HepG2 (cell line): Measurements from ENCODE around the gene SFTPA2. TPM values are rescaled to one million over a fixed set of nuclear protein-coding genes. Genes with fewer than 3 reads are reported as not detected.

Experiments
- ATAC-seq: fragments of 200-7000 bp; cut with Tn5 transposase; 3 replicates; pipeline ENCODE4 v1.9.1; 2020; ENCODE audit warnings: mild to moderate bottlenecking, moderate library complexity
- BruUV-seq: library from RNA; stranded (reverse); fragments of 400-500 nt; replicated peaks from 2 replicates; lab custom pipeline; 2021; lab: Mats Ljungman, UMichigan
- CTCF ChIA-PET: fragments of 300-600 bp; formaldehyde crosslinking; extraction: SDS; loops from one replicate; lab custom pipeline; 2021; ENCODE audit warnings: low total read pairs, inconsistent platforms, low intra/inter-chr PET ratio; lab: Yijun Ruan, JAX
- POLR2A ChIA-PET: fragments of 350-600 bp; sonication (Branson Sonifier 250); formaldehyde crosslinking; loops from one replicate; lab custom pipeline; 2020; ENCODE audit warnings: antibody characterized with exemption, inconsistent platforms; lab: Yijun Ruan, JAX
- DNase-seq: peaks from one replicate; pipeline ENCODE4 v3.0.0-alpha.2; 2015; ENCODE audit warnings: low spot score
- FAIRE-seq: peaks from 3 replicates; lab custom pipeline; 2011; peaks lifted over from hg19 to GRCh38; lab: Jason Lieb, UNC
- H2AFZ ChIP-seq: one replicate; pipeline ENCODE4 v1.6.1; 2011; ENCODE audit warnings: low read length, inconsistent platforms
- H3K27ac ChIP-seq: fragments of 300-600 bp; 3 replicates; pipeline ENCODE4 v1.8.0; 2011; ENCODE audit warnings: mixed run types, mild to moderate bottlenecking, mixed read lengths, low read length, inconsistent platforms; ENCODE audit not compliant: insufficient read depth; ENCODE audit errors: extremely low read length
- H3K27me3 ChIP-seq, 2 experiments: fragments of 200-600 bp in 1 of 2; 2 replicates in 1 of 2; 3 replicates in 1 of 2; pipeline versions ENCODE4 v1.6.0 to v1.8.0; 2011; ENCODE audit warnings: low read length in 2 of 2, mild to moderate bottlenecking in 2 of 2, moderate library complexity in 2 of 2, inconsistent platforms in 1 of 2; ENCODE audit not compliant: insufficient read depth in 2 of 2, control insufficient read depth in 1 of 2
- H3K36me3 ChIP-seq, 2 experiments: fragments of 200-600 bp in 1 of 2; replicated peaks in 1 of 2; 2 replicates in 1 of 2; 3 replicates in 1 of 2; pipeline versions ENCODE4 v1.5.1 to v1.8.0; 2011; ENCODE audit warnings: low read length in 2 of 2, inconsistent platforms in 1 of 2; ENCODE audit not compliant: insufficient read depth in 2 of 2, control insufficient read depth in 1 of 2
- H3K4me1 ChIP-seq: 2 replicates; pipeline ENCODE4 v1.5.1; 2012; ENCODE audit warnings: low read length, inconsistent platforms; ENCODE audit not compliant: insufficient read depth
- H3K4me2 ChIP-seq: 2 replicates; pipeline ENCODE4 v1.6.0; 2011; ENCODE audit warnings: low read depth, low read length, inconsistent platforms
- H3K4me3 ChIP-seq, 3 experiments: fragments of 200-600 bp in 1 of 3; sonication (generic), shearing (Covaris generic) in 1 of 3; replicated peaks in 1 of 3; 2 replicates each; pipeline ENCODE4 v1.5.1; 2011 to 2016; ENCODE audit warnings: low read length in 3 of 3, inconsistent platforms in 2 of 3, low read depth in 2 of 3, mild to moderate bottlenecking in 2 of 3, control low read depth in 1 of 3, mixed read lengths in 1 of 3; ENCODE audit not compliant: insufficient read depth in 1 of 3
- H3K79me2 ChIP-seq: one replicate; pipeline ENCODE4 v1.6.1; 2011; ENCODE audit warnings: low read length, inconsistent platforms; ENCODE audit not compliant: insufficient read depth
- H3K9ac ChIP-seq: 2 replicates; pipeline ENCODE4 v1.6.0; 2011; ENCODE audit warnings: mild to moderate bottlenecking, low read depth, low read length, inconsistent platforms; ENCODE audit not compliant: insufficient read depth
- H3K9me3 ChIP-seq: 2 replicates; pipeline ENCODE4 v1.5.1; 2012; ENCODE audit warnings: mild to moderate bottlenecking, low read length
- H4K20me1 ChIP-seq: 2 replicates; pipeline ENCODE4 v1.6.0; 2011; ENCODE audit warnings: inconsistent platforms, mild to moderate bottlenecking, low read length, moderate library complexity; ENCODE audit not compliant: insufficient read depth
- DR1 ChIP-seq: sonication (generic); formaldehyde crosslinking; IDR thresholded peaks from 2 replicates; pipeline ENCODE4 v1.8.0; 2021; ENCODE audit warnings: mild to moderate bottlenecking, missing genetic modification reagents, inconsistent platforms
- KDM2A ChIP-seq: sonication (generic); formaldehyde crosslinking; IDR thresholded peaks from 2 replicates; pipeline ENCODE4 v1.4.0; 2020; ENCODE audit warnings: low read depth, missing genetic modification reagents, borderline replicate concordance
- NCOA2 ChIP-seq: sonication (generic); formaldehyde crosslinking; IDR thresholded peaks from 2 replicates; pipeline ENCODE4 v1.8.0; 2022; ENCODE audit warnings: inconsistent platforms
- PRMT3 ChIP-seq: sonication (generic); formaldehyde crosslinking; IDR thresholded peaks from 2 replicates; pipeline ENCODE4 v1.8.1; 2022; ENCODE audit warnings: low read depth, mild to moderate bottlenecking, moderate library complexity, missing genetic modification reagents, borderline replicate concordance
- SIN3A ChIP-seq: IDR thresholded peaks from 2 replicates; pipeline ENCODE4 v1.6.1; 2011; ENCODE audit warnings: low read depth, mild to moderate bottlenecking, control low read depth, low read length, borderline replicate concordance
- ZBTB10 ChIP-seq: sonication (generic); formaldehyde crosslinking; IDR thresholded peaks from 2 replicates; pipeline ENCODE4 v1.4.0; 2020; ENCODE audit warnings: missing genetic modification reagents, borderline replicate concordance
- ZNF280D ChIP-seq: sonication (generic); formaldehyde crosslinking; IDR thresholded peaks from 2 replicates; pipeline ENCODE4 v1.5.1; 2020; ENCODE audit warnings: mild to moderate bottlenecking, missing genetic modification reagents
- ZNF550 ChIP-seq: sonication (generic); formaldehyde crosslinking; IDR thresholded peaks from 2 replicates; pipeline ENCODE4 v1.4.0; 2020; ENCODE audit warnings: mild to moderate bottlenecking, missing genetic modification reagents, borderline replicate concordance
- WGBS: methylation state at CpG from one replicate; pipeline ENCODE4 v1.1.6; 2017; ENCODE audit warnings: low lambda C conversion rate; 5-methylcytosine and 5-hydroxymethylcytosine counted together
- in situ Hi-C: cut with HindIII; loops from 2 replicates; pipeline ENCODE4 v1.10.0; 2017; ENCODE audit warnings: low pct_unique_long_range_greater_than_20kb; ENCODE audit not compliant: extremely low pct_ligation_motif_present
- intact Hi-C: fragments of 100-400 bp; cut with micrococcal nuclease; formaldehyde crosslinking; loops from one replicate; pipeline ENCODE4 v1.10.0; 2022; ENCODE audit not compliant: unreplicated experiment
- polyA plus RNA-seq, 8 experiments: library from polyadenylated mRNA; depleted of rRNA in 3 of 8; stranded (reverse) in 7 of 8; unstranded in 1 of 8; fragments of >200 nt; fragmentation: Illumina TruSeq in 4 of 8; extraction: Trizol in 4 of 8; gene quantifications; 2 replicates each; pipeline versions ENCODE4 v1.2.1 to v1.2.3, GENCODE V29; 2011 to 2016; ENCODE audit warnings: low read depth in 4 of 8, missing spikeins in 1 of 8, mixed read lengths in 1 of 8; ENCODE audit not compliant: insufficient read depth in 1 of 8
- total RNA-seq, 5 experiments: library from RNA; depleted of rRNA; stranded (reverse); fragments of >200 nt; fragmentation: Illumina TruSeq; extraction: Trizol; gene quantifications; 2 replicates each; pipeline ENCODE4 v1.2.3, GENCODE V29; 2016; ENCODE audit warnings: low read depth in 1 of 5
- TF ChIP-seq, protein P1 (sequence below): sonication (generic); formaldehyde crosslinking; IDR thresholded peaks from 2 replicates; pipeline ENCODE4 v1.4.0; 2020; ENCODE audit warnings: missing genetic modification reagents, mild to moderate bottlenecking, borderline replicate concordance

The SFTPA2 gene
- total and polyA plus RNA-seq, 2 of the 13 experiments (the other 11 are each of a cell fraction or from before 2014, with no cell fraction given) = 0.04 TPM; not detected in 1

- no peak overlapping the region for H3K9ac ChIP-seq
- no peaks in the 10 kb centered on the region for H3K9me3 ChIP-seq
- FAIRE-seq (no peak), ATAC-seq (no peak), DNase-seq (no peak)
- no peaks in the 10 kb centered on the region for H4K20me1 ChIP-seq
- intact Hi-C loops (no loop called here), in situ Hi-C loops (loop anchor here (25.0 kb wide), 1 partner anchor 374 kb away; the partner anchor contains the start of gene SFTPD)
- H3K4me1 ChIP-seq = peaks cover 9% of the 10 kb centered on the region; the same call in 1 of the 2 replicates
- no peaks in the 10 kb centered on the region for H3K79me2 ChIP-seq
- CTCF ChIA-PET = no interaction called here
- no peak overlapping the region for H2AFZ ChIP-seq
- H3K4me3 ChIP-seq = no peak overlapping the region
- H3K27me3 ChIP-seq = peaks cover 0 to 21% of the 10 kb centered on the region in 2 experiments; a peak in 3 of 5 replicates
- H3K27ac ChIP-seq = no peak overlapping the region
- no peak for TF ChIP-seq NCOA2 (CRISPR knock-in tag)
- no peak for TF ChIP-seq SIN3A
- no peak for TF ChIP-seq ZNF280D
- TF ChIP-seq PRMT3 (CRISPR knock-in tag) = no peak
- no peak for TF ChIP-seq ZBTB10 (CRISPR knock-in tag)
- no peak for TF ChIP-seq KDM2A (CRISPR knock-in tag)
- TF ChIP-seq, protein P1, sequence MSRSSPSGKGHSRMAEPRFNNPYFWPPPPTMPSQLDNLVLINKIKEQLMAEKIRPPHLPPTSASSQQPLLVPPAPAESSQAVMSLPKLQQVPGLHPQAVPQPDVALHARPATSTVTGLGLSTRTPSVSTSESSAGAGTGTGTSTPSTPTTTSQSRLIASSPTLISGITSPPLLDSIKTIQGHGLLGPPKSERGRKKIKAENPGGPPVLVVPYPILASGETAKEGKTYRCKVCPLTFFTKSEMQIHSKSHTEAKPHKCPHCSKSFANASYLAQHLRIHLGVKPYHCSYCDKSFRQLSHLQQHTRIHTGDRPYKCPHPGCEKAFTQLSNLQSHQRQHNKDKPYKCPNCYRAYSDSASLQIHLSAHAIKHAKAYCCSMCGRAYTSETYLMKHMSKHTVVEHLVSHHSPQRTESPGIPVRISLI (CRISPR knock-in tag) = no peak
- no peak for TF ChIP-seq DR1 (CRISPR knock-in tag)
- no peak for TF ChIP-seq ZNF550 (CRISPR knock-in tag)
- BruUV-seq = no TSS peak
- POLR2A ChIA-PET = no interaction called here
- no peak overlapping the region for H3K4me2 ChIP-seq
- WGBS = 32% methylated on average over 4 of the region's 4 CpGs
- no peaks in the 10 kb centered on the region for H3K36me3 ChIP-seq
These were observed 3.2 kb upstream of the SFTPA2 start for GRCh38 chr10:79563426-79563825.
